ENCODE data around the gene ATG2A. TPM values are rescaled to one million over a fixed set of nuclear protein-coding genes. Genes with fewer than 3 reads are reported as not detected.
A peak's percentile ranks its signal among the peaks of the same experiment; 100 is the strongest.

ATG2A gene
- total and polyA plus RNA-seq, 8 donors = 14.2 to 23.5 (median 19.5) TPM

GRCh38 chr11:64897381-64898075 lies 19.5 kb downstream of the ATG2A start:
- H3K36me3 ChIP-seq = peaks cover 0 to 78% of the 10 kb centered on the region in 2 donors
- intact Hi-C loops (cut with DNase I) = loop anchor here in 1 of 2 donors (10.0 kb wide), 1 partner anchor 53 kb away; the partner anchor contains the start of gene CDC42BPG
- H3K27ac ChIP-seq = no peak overlapping the region
- peaks cover 0 to 16% of the 10 kb centered on the region in 2 donors for H3K4me1 ChIP-seq
- no peaks in the 10 kb centered on the region for H3K9me3 ChIP-seq
- ATAC-seq (no peak), DNase-seq (peak in 1 of 4 donors; percentile 66)
- TF ChIP-seq, protein P1, sequence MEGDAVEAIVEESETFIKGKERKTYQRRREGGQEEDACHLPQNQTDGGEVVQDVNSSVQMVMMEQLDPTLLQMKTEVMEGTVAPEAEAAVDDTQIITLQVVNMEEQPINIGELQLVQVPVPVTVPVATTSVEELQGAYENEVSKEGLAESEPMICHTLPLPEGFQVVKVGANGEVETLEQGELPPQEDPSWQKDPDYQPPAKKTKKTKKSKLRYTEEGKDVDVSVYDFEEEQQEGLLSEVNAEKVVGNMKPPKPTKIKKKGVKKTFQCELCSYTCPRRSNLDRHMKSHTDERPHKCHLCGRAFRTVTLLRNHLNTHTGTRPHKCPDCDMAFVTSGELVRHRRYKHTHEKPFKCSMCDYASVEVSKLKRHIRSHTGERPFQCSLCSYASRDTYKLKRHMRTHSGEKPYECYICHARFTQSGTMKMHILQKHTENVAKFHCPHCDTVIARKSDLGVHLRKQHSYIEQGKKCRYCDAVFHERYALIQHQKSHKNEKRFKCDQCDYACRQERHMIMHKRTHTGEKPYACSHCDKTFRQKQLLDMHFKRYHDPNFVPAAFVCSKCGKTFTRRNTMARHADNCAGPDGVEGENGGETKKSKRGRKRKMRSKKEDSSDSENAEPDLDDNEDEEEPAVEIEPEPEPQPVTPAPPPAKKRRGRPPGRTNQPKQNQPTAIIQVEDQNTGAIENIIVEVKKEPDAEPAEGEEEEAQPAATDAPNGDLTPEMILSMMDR (IDR thresholded peaks at IDR 0.05) = no peak
- no peak overlapping the region for H3K4me3 ChIP-seq
- no peaks in the 10 kb centered on the region for H3K27me3 ChIP-seq

DNA sequence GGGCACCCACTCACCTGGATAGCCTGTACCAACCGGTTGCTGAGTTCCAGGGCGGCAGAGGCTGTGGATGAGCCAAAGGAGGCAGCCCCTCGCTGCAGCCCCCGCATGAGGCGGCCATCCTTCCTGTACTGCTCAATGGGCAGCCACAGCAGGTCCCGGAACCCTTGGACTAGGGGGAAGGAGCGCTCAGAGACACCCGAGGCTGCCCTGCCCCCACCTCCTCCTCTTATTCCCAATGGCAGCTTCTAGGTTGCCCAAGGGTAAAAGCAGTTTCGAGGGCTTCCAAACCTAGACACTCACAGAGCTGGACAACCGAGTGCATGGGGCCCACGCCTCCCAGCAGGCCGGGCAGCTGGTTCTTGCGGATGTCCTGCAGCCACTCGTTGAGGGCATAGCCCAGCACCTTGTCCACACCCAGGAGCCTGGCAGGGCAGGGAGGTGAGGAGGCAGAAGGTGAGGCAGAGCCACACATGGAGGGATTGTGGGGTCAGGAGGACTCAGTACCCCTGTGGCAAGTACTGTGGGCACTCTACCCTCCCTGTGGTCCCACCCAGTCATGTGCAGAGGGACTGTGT lies 20.5 kb downstream of the ATG2A start:
- Histone ChIP-seq H3K4me1 (peaks cover 0 to 16% of the 10 kb centered on the region in 2 donors), H3K4me3 (no peak overlapping the region), H3K27me3 (no peaks in the 10 kb centered on the region), H3K27ac (no peak overlapping the region), H3K9me3 (no peaks in the 10 kb centered on the region), H3K36me3 (peaks cover 0 to 68% of the 10 kb centered on the region in 2 donors)
- TF ChIP-seq, protein P1 (IDR thresholded peaks at IDR 0.05) = no peak
- DNase-seq (no peak), ATAC-seq (no peak)
- intact Hi-C loops (cut with DNase I) = loop anchor here in 1 of 2 donors (10.0 kb wide), 1 partner anchor 52 kb away; the partner anchor contains the start of gene CDC42BPG

GRCh38 chr11:64894812-64895452 lies 22.1 kb downstream of the ATG2A start:
- Histone ChIP-seq H3K27ac (no peak overlapping the region), H3K4me1 (peaks cover 0 to 16% of the 10 kb centered on the region in 2 donors), H3K4me3 (no peak overlapping the region), H3K9me3 (no peaks in the 10 kb centered on the region), H3K36me3 (peaks cover 0 to 52% of the 10 kb centered on the region in 2 donors), H3K27me3 (no peaks in the 10 kb centered on the region)
- DNase-seq = peak in 1 of 4 donors; percentile 81
- TF ChIP-seq, protein P1 (IDR thresholded peaks at IDR 0.05) = no peak
- intact Hi-C loops (cut with DNase I) = loop anchor here (5.0 to 10.0 kb wide), 2 partner anchors 48 to 50 kb away; partner anchors contain the start of gene CDC42BPG (in 1 of the 2)
- no peak for ATAC-seq

DNA sequence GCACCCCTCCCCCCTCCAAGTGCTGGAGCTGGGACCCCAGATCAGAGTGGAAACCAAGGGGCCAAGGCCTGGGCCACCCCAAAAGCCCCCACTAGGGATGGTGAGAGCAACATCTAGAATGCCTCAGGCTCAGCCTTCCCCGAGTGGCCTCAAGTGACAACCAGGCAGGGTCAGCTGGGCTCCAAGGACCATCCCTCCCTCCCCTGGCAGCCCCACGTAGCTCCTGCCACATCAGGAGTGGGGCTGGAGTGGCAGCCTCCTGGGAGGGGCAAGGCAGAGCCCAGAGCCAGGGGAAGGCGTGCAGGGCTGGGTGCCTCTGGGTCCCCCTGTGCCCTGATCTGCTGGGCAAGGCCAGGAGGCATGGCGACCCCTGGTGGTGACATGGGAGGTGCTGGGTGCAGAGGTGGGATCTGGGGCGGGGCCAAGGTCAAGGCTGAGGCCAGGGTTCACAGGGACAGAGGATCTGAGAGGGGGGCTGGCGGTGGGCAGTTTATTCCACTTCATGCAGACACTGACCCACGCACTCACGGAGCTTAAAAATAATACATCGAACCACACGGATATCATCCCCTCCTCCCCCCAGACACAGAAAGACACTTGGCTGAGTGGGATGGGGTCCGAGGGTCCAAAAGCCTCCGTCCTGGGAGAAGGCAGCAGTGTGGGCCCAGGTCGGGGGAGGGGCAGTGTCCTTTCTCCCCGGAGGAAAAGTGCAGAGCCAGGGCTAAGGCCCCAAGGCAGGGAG lies 22.8 kb downstream of the ATG2A start:
- H3K36me3 ChIP-seq = peaks cover 0 to 45% of the 10 kb centered on the region in 2 donors
- no peak overlapping the region for H3K27ac ChIP-seq
- ATAC-seq (peak; percentile 90), DNase-seq (peak; percentile 59 to 97 (median 80))
- no peaks in the 10 kb centered on the region for H3K9me3 ChIP-seq
- H3K4me1 ChIP-seq = peaks cover 0 to 16% of the 10 kb centered on the region in 2 donors
- intact Hi-C loops (cut with DNase I) = loop anchor here (5.0 to 10.0 kb wide), 2 partner anchors 47 to 49 kb away; partner anchors contain the start of gene CDC42BPG (in 1 of the 2)
- TF ChIP-seq, protein P1 (IDR thresholded peaks at IDR 0.05) = peak; percentile 76 to 96
- no peaks in the 10 kb centered on the region for H3K27me3 ChIP-seq
- H3K4me3 ChIP-seq = no peak overlapping the region

All from left lung (tissue), 10 donors.